ENCODE measurements around the gene SEPTIN8. TPM values are rescaled to one million over a fixed set of nuclear protein-coding genes. Genes with fewer than 3 reads are reported as not detected.

SEPTIN8 gene
- total and polyA plus RNA-seq, 2 donors (not counting 3 experiments of a cell fraction or from before 2014, with no cell fraction given) = 56.6 to 82.1 TPM

DNA sequence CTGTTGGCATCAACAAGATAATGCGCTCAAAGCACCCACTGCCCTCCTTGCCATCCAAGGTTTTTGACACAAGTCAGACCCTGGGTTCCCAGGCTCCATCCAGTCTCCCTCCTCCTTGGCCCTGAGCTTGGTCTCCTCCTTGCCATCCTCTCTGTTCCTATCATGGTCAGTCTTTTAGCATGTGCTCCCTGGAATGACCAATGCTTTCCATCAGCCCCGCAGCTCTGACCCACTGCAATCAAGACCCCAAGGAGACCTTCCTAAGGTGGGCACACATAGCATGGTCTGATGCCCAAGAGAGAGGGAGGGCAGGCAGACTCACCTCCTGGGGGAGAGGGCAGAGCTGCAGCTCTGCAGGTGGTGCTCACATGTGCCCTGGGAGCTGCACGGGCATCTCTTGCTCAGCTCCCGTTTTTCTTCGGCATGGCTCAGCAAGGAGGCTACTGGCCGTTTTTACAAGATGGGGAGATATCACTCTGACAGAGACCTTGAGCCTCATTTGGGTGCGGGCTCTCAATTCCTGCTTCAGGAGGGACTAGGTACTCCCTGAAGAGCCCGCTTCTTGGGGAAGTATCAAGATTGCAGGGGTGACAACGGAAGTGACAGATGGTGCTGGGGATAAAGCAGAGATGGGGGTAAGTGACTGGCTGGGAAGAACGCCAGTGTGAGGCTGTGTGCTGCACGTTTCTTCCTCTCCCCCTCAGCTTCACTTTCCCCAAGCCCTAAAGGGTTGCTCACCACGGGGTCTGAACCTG, 3.3 kb downstream of the SEPTIN8 start:
- H3K4me3 ChIP-seq (replicated peaks in 1 of 3; ENCODE audit: insufficient read depth in 1 of 3, low read depth in 1 of 3, low read length in 3 of 3) = no peak overlapping the region
- H3K4me1 ChIP-seq (ENCODE audit: control insufficient read depth, extremely low read depth, insufficient read depth, low read length) = peaks cover 30% of the 10 kb centered on the region
- H3K27me3 ChIP-seq (ENCODE audit: control insufficient read depth in 2 of 2, insufficient read depth in 2 of 2, low read length in 2 of 2) = no peaks in the 10 kb centered on the region
- ChIA-PET CTCF (interaction anchor here (0.6 to 4.1 kb wide), 5 partner anchors 8 to 247 kb away, joined by 3 to 17 read pairs (median 4); no protein-coding TSS in a partner anchor), POLR2A (interaction anchor here (0.6 kb wide), 1 partner anchor 220 kb away, joined by 7 read pairs; no protein-coding TSS in a partner anchor)
- no peak for TF ChIP-seq JUN (IDR thresholded peaks at IDR 0.05; ENCODE audit: borderline replicate concordance, insufficient read depth, insufficient read length, low read depth)
- no peak for TF ChIP-seq GATA2 (IDR thresholded peaks at IDR 0.05; ENCODE audit: insufficient read depth, insufficient read length, low read depth, low read length)
- H3K9ac ChIP-seq (replicated peaks; ENCODE audit: extremely low read depth, insufficient read depth, low read length) = no peak overlapping the region
- no peak overlapping the region for H2AFZ ChIP-seq (ENCODE audit: low read depth, low read length)
- dilution Hi-C loops (cut with MboI; ENCODE audit: extremely low pct_ligation_motif_present, low sequenced_read_pairs) (no loop called here), intact Hi-C loops (cut with micrococcal nuclease) (no loop called here)
- no peak overlapping the region for H3K4me2 ChIP-seq (ENCODE audit: insufficient read depth, low read length)
- DNase-seq (ENCODE audit: low read depth, low spot score) (no peak), FAIRE-seq (no peak)
- no TSS peak for BruUV-seq (replicated peaks)
- no peaks in the 10 kb centered on the region for H3K9me1 ChIP-seq (replicated peaks; ENCODE audit: control insufficient read depth, extremely low read depth, insufficient read depth, low read length)
- no peaks in the 10 kb centered on the region for H3K36me3 ChIP-seq (ENCODE audit: control insufficient read depth in 2 of 2, extremely low read depth in 1 of 2, insufficient read depth in 2 of 2, low read length in 2 of 2)
- H4K20me1 ChIP-seq (replicated peaks; ENCODE audit: control insufficient read depth, extremely low read depth, insufficient read depth, low read length) = no peaks in the 10 kb centered on the region
- H3K27ac ChIP-seq (ENCODE audit: insufficient read depth, low read depth, low read length) = no peak overlapping the region
- H3K9me3 ChIP-seq (replicated peaks; ENCODE audit: control insufficient read depth, insufficient read depth, low read length) = no peaks in the 10 kb centered on the region
- H3K79me2 ChIP-seq (ENCODE audit: control insufficient read depth, insufficient read depth, low read length) = peaks cover 57% of the 10 kb centered on the region

DNA sequence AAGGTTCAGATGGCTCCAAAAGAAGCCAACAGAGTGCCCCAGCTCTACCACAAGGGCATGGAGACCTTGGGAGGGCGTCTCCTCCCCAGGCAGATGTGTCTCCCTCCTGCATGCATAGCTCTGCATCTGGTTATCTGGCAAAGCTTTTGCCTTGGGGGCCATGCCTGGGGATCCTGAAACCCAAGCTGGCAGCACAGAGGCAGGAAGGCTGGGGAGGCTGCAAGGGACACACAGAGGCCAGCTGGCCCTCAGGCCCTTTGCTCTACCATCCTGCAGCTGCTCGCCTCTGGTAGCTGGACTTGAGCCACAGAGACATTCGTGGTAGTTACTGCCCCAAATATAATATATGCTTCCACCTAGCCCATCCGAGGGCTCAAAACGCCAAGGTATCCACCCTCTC, 3.9 kb downstream of the SEPTIN8 start:
- H4K20me1 ChIP-seq (replicated peaks; ENCODE audit: control insufficient read depth, extremely low read depth, insufficient read depth, low read length) = no peaks in the 10 kb centered on the region
- BruUV-seq (replicated peaks) = no TSS peak
- no peak overlapping the region for H2AFZ ChIP-seq (ENCODE audit: low read depth, low read length)
- H3K4me2 ChIP-seq (ENCODE audit: insufficient read depth, low read length) = no peak overlapping the region
- TF ChIP-seq FOS (IDR thresholded peaks at IDR 0.05; ENCODE audit: borderline replicate concordance, insufficient read depth, low read length) = no peak
- TF ChIP-seq EZH2 (IDR thresholded peaks at IDR 0.05; ENCODE audit: borderline replicate concordance, low read depth, low read length, severe bottlenecking) = no peak
- no peak for TF ChIP-seq POLR2AphosphoS5 (IDR thresholded peaks at IDR 0.05; ENCODE audit: insufficient read depth, low read depth, low read length)
- TF ChIP-seq, protein P1, sequence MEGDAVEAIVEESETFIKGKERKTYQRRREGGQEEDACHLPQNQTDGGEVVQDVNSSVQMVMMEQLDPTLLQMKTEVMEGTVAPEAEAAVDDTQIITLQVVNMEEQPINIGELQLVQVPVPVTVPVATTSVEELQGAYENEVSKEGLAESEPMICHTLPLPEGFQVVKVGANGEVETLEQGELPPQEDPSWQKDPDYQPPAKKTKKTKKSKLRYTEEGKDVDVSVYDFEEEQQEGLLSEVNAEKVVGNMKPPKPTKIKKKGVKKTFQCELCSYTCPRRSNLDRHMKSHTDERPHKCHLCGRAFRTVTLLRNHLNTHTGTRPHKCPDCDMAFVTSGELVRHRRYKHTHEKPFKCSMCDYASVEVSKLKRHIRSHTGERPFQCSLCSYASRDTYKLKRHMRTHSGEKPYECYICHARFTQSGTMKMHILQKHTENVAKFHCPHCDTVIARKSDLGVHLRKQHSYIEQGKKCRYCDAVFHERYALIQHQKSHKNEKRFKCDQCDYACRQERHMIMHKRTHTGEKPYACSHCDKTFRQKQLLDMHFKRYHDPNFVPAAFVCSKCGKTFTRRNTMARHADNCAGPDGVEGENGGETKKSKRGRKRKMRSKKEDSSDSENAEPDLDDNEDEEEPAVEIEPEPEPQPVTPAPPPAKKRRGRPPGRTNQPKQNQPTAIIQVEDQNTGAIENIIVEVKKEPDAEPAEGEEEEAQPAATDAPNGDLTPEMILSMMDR (IDR thresholded peaks at IDR 0.05; ENCODE audit: extremely low read depth in 1 of 2, insufficient read depth in 1 of 2, low read depth in 1 of 2, low read length in 2 of 2) = no peak
- dilution Hi-C loops (cut with MboI; ENCODE audit: extremely low pct_ligation_motif_present, low sequenced_read_pairs) (no loop called here), intact Hi-C loops (cut with micrococcal nuclease) (no loop called here)
- H3K4me3 ChIP-seq (replicated peaks in 1 of 3; ENCODE audit: insufficient read depth in 1 of 3, low read depth in 1 of 3, low read length in 3 of 3) = no peak overlapping the region
- ChIA-PET CTCF (interaction anchor here (0.6 to 4.1 kb wide), 6 partner anchors 9 to 246 kb away, joined by 3 to 17 read pairs (median 5); no protein-coding TSS in a partner anchor), POLR2A (interaction anchor here (0.6 kb wide), 1 partner anchor 220 kb away, joined by 7 read pairs; no protein-coding TSS in a partner anchor)
- H3K79me2 ChIP-seq (ENCODE audit: control insufficient read depth, insufficient read depth, low read length) = peaks cover 63% of the 10 kb centered on the region
- FAIRE-seq = no peak
- no peak for DNase-seq (ENCODE audit: low read depth, low spot score)
- H3K9ac ChIP-seq (replicated peaks; ENCODE audit: extremely low read depth, insufficient read depth, low read length) = no peak overlapping the region
- no peaks in the 10 kb centered on the region for H3K36me3 ChIP-seq (ENCODE audit: control insufficient read depth in 2 of 2, extremely low read depth in 1 of 2, insufficient read depth in 2 of 2, low read length in 2 of 2)
- no peak overlapping the region for H3K27ac ChIP-seq (ENCODE audit: insufficient read depth, low read depth, low read length)
- no peaks in the 10 kb centered on the region for H3K27me3 ChIP-seq (ENCODE audit: control insufficient read depth in 2 of 2, insufficient read depth in 2 of 2, low read length in 2 of 2)
- H3K9me3 ChIP-seq (replicated peaks; ENCODE audit: control insufficient read depth, insufficient read depth, low read length) = no peaks in the 10 kb centered on the region
- H3K9me1 ChIP-seq (replicated peaks; ENCODE audit: control insufficient read depth, extremely low read depth, insufficient read depth, low read length) = no peaks in the 10 kb centered on the region
- H3K4me1 ChIP-seq (ENCODE audit: control insufficient read depth, extremely low read depth, insufficient read depth, low read length) = peaks cover 32% of the 10 kb centered on the region

Measured in endothelial cell of umbilical vein (primary cell).